Activated CD4-positive, alpha-beta memory T cell treated with anti-CD3 and anti-CD28 coated beads, Interleukin-2, amount 10 ng/mL, durations not matched to agents 7 days and 5 days (primary cell): ENCODE results near the gene CASP5. TPM values are rescaled to one million over a fixed set of nuclear protein-coding genes. Genes with fewer than 3 reads are reported as not detected.

Experiments used
- CTCF ChIA-PET: fragments of 350-600 bp; sonication (Branson Sonifier 250); formaldehyde crosslinking; loops from one replicate; lab custom pipeline; 2021; ENCODE audit warnings: antibody characterized with exemption, inconsistent platforms; lab: Charles Lee
- POLR2A ChIA-PET: fragments of 350-600 bp; sonication (Branson Sonifier 250); formaldehyde crosslinking; loops from one replicate; lab custom pipeline; 2021; ENCODE audit warnings: antibody characterized with exemption; lab: Charles Lee
- DNase-seq: peaks from one replicate; pipeline ENCODE4 v3.0.0-alpha.2; 2020
- H3K27ac Mint-ChIP-seq: one replicate; pipeline ENCODE4 v1.8.0; 2021; ENCODE audit warnings: mild to moderate bottlenecking, mixed read lengths
- H3K27me3 Mint-ChIP-seq: one replicate; pipeline ENCODE4 v1.8.0; 2021; ENCODE audit warnings: mixed read lengths
- H3K36me3 Mint-ChIP-seq: one replicate; pipeline ENCODE4 v1.8.0; 2021; ENCODE audit warnings: low read depth, mixed read lengths
- H3K4me1 Mint-ChIP-seq: one replicate; pipeline ENCODE4 v1.8.0; 2021; ENCODE audit warnings: mixed read lengths
- H3K4me3 Mint-ChIP-seq: one replicate; pipeline ENCODE4 v1.8.0; 2021; ENCODE audit warnings: mild to moderate bottlenecking, mixed read lengths
- H3K9me3 Mint-ChIP-seq: one replicate; pipeline ENCODE4 v1.8.0; 2021; ENCODE audit warnings: mixed read lengths
- total RNA-seq, 2 experiments: library from RNA; stranded (reverse); gene quantifications; one replicate each; pipeline ENCODE4 v1.2.3, GENCODE V29; 2021

The CASP5 gene
- total RNA-seq, 2 experiments from 2014 or later = 0.30 TPM; not detected in 1

DNA sequence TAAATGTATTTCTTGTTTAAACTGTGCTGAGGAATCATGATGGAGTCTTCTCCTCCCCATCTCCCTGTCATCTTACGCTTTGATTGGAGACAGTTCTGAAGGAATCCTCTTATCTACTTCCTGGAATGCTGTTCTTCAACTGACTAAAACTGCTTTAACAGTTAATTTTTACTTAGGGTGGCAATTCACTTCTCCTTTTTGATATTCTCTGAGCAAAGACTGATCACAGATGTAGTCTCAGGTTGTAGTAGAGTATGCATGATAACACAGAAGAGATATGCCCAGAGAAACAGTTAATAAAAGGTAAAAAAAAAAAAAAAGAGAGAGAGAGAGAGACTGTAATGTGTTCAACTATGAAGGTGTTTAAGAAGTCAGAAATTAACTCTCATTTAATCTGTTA lies 1.4 kb upstream of the CASP5 start:
- Mint-ChIP-seq H3K9me3 (no peaks in the 10 kb centered on the region), H3K4me1 (peaks cover 11% of the 10 kb centered on the region), H3K4me3 (no peak overlapping the region), H3K27ac (no peak overlapping the region), H3K27me3 (no peaks in the 10 kb centered on the region), H3K36me3 (peaks cover 48% of the 10 kb centered on the region)
- no peak for DNase-seq
- CTCF ChIA-PET = no interaction called here
- POLR2A ChIA-PET = no interaction called here

DNA sequence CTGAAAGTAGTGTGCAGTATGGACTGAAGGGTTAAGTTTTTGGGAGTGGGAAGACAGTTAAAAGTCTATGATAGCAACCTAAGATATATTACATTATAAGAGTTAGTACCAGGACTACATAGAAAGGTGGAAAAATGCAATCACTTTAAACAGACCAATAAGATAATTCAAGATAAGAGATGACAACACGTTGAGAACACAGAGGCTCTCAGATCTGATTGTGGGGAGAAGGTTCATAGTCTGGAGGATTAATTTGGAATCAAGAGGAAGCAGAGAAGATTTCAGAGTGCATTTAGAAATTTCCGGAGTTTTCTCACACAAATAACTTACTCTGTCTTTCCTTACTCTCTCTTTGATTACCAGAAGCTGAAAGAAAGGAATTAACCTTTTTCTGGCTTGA lies 441 bp downstream of the CASP5 start:
- DNase-seq = no peak
- Mint-ChIP-seq H3K36me3 (peaks cover 31% of the 10 kb centered on the region), H3K4me3 (no peak overlapping the region), H3K27ac (no peak overlapping the region), H3K9me3 (no peaks in the 10 kb centered on the region), H3K4me1 (no peaks in the 10 kb centered on the region), H3K27me3 (no peaks in the 10 kb centered on the region)
- ChIA-PET POLR2A (interaction anchor here (1.2 kb wide), 1 partner anchor 11 kb away, joined by 3 read pairs; no protein-coding TSS in a partner anchor), CTCF (no interaction called here)

DNA sequence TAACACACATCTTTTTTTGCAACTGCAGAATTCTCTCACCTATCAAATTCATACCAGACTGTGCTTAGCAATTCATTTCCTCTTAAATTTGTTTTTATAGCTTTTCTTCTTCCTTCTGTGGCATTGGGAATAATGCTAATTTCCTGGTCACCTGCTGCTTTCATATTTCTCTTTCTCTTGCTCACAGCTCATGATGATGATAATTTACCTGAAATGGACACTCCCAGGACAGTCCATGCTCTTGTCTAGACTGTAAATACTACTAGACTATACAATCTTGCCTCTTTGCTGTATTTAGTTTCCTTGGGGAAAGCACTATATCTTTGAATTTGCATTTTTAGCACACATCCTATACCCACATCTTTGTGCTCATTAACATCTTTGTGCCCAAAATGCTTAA lies 15.5 kb downstream of the CASP5 start:
- Mint-ChIP-seq H3K9me3 (no peaks in the 10 kb centered on the region), H3K27ac (no peak overlapping the region), H3K36me3 (no peaks in the 10 kb centered on the region), H3K27me3 (no peaks in the 10 kb centered on the region), H3K4me3 (no peak overlapping the region), H3K4me1 (no peaks in the 10 kb centered on the region)
- POLR2A ChIA-PET = no interaction called here
- DNase-seq = no peak
- CTCF ChIA-PET = no interaction called here

DNA sequence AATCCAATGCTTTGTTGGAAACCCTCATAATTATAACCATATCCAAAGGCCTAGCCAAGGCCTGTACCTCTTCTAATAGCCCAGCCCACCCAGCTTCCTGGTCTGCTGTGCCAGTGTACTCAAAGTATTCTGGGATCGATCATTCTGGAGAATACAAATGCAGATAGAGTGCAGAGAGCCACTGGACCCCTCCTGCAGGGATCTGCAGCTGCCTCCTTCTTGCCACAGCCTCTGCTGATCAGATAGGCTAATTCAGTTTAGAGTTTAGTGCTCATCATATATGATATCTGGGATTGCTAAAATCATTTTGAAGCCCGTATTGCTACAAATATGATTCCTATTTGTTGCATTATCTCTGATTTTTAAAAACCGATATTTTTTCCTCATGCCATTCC lies 17.5 kb downstream of the CASP5 start:
- ChIA-PET CTCF (no interaction called here), POLR2A (interaction anchor here (1.1 kb wide), 1 partner anchor 37 kb away, joined by 3 read pairs; no protein-coding TSS in a partner anchor)
- no peak overlapping the region for H3K27ac Mint-ChIP-seq
- no peak for DNase-seq
- H3K4me3 Mint-ChIP-seq = no peak overlapping the region
- H3K36me3 Mint-ChIP-seq = no peaks in the 10 kb centered on the region
- no peaks in the 10 kb centered on the region for H3K9me3 Mint-ChIP-seq
- no peaks in the 10 kb centered on the region for H3K27me3 Mint-ChIP-seq
- peaks cover 6% of the 10 kb centered on the region for H3K4me1 Mint-ChIP-seq

DNA sequence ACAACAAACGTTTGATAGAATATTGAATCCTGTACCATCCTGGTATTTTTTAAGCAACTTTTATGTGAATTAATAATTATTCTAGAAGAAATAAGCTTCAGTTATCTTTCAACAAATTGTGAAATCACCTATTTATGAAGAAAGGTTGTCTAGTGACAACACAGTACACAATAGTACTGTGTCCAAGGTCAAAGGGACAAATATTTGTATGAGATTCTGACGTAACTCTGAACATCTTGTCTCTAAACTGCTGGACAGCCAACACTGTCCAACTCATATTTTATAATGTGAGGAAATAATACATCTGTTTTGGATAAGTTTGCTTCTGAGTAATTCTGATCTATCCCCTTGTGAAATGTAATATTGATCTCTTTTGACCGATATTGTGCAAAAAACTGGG lies 18.9 kb downstream of the CASP5 start:
- ChIA-PET POLR2A (no interaction called here), CTCF (no interaction called here)
- Mint-ChIP-seq H3K9me3 (no peaks in the 10 kb centered on the region), H3K4me3 (no peak overlapping the region), H3K27ac (no peak overlapping the region), H3K36me3 (no peaks in the 10 kb centered on the region), H3K4me1 (peaks cover 8% of the 10 kb centered on the region), H3K27me3 (no peaks in the 10 kb centered on the region)
- no peak for DNase-seq

DNA sequence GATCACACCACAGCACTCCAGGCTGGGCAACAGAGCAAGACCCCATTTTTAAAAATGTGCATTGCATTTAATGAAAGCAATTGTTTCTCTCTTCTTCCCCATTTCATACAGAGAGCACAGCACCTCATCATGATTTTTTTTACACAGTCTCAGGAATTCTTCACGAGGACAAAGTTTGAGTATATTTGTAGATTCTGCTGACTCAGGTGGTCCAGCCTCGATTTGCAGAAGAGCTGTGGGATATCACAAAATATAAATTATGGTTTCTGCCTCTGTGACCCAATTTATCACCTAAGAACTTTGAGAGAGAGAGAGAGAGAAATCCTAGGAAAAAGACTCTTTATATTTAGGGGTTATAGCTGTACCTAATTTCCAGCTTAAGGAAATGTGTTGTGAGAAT lies 19.8 kb downstream of the CASP5 start:
- ChIA-PET CTCF (no interaction called here), POLR2A (no interaction called here)
- Mint-ChIP-seq H3K27ac (no peak overlapping the region), H3K4me3 (no peak overlapping the region), H3K27me3 (no peaks in the 10 kb centered on the region), H3K36me3 (no peaks in the 10 kb centered on the region), H3K9me3 (no peaks in the 10 kb centered on the region), H3K4me1 (peaks cover 8% of the 10 kb centered on the region)
- no peak for DNase-seq

DNA sequence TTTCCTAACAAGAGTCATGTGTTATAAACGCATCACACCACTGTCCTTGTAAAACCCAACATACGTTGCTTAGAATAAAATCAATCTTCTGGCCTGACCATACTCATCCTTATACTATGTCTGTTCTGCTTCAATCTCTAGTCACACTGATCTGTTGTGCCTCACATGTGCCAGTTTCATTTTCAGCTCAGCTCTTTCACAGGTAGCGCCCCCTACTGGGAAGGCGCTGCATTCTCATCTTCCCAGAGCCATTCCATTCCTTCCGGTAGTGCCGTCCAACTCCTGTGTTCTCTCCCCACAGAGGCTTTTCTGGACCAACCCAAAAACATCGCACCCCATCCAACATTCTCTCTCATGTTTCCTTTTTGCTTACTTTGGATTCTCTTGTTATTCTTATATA lies 22.2 kb downstream of the CASP5 start:
- no peaks in the 10 kb centered on the region for H3K27me3 Mint-ChIP-seq
- no peak overlapping the region for H3K27ac Mint-ChIP-seq
- DNase-seq = peak; percentile 61
- H3K9me3 Mint-ChIP-seq = no peaks in the 10 kb centered on the region
- ChIA-PET CTCF (interaction anchor here (0.9 to 1.3 kb wide), 5 partner anchors 12 to 390 kb away, joined by 3 to 6 read pairs (median 4); no protein-coding TSS in a partner anchor), POLR2A (no interaction called here)
- H3K4me3 Mint-ChIP-seq = no peak overlapping the region
- H3K36me3 Mint-ChIP-seq = no peaks in the 10 kb centered on the region
- peaks cover 8% of the 10 kb centered on the region for H3K4me1 Mint-ChIP-seq

DNA sequence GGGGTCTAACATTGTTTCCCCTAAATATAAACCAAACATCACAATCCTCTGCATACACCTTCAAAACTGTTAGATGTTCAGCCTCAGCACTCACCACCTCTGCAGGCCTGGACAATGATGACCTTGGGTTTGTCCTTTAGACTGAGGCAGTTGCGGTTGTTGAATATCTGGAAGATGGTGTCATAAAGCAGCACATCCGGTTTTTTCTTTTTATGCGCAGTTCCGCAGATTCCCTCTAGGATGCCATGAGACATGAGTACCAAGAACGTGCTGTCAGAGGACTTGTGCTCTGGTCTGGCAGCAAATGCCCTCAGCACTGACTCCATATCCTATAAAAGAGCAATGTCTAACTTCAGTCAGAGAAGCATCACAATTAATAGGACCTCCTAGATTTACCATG lies 22.8 kb downstream of the CASP5 start:
- POLR2A ChIA-PET = no interaction called here
- no peak for DNase-seq
- CTCF ChIA-PET = interaction anchor here (1.0 to 1.3 kb wide), 3 partner anchors 13 to 46 kb away, joined by 3 to 6 read pairs (median 4); no protein-coding TSS in a partner anchor
- no peak overlapping the region for H3K4me3 Mint-ChIP-seq
- H3K4me1 Mint-ChIP-seq = peaks cover 8% of the 10 kb centered on the region
- H3K9me3 Mint-ChIP-seq = peaks cover under 1% of the 10 kb centered on the region
- H3K27me3 Mint-ChIP-seq = no peaks in the 10 kb centered on the region
- no peaks in the 10 kb centered on the region for H3K36me3 Mint-ChIP-seq
- no peak overlapping the region for H3K27ac Mint-ChIP-seq

DNA sequence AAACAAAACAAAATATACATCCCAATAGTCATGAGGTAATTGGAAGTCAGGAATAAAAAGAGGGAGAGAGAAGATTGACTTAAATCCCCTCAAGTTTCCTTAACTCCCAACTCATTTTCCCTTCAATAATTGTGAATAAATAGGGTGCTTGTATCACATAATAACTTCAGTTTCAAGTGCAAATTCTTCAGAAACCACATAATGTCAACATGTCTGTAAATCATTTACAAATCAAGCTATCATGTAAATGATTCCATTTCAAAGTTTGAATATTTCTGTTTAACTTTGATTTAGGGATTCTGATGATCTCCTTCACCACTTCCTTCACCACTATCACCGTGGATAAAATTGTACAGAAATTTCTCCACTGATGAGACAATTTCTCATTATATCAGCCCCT lies 23.2 kb downstream of the CASP5 start:
- Mint-ChIP-seq H3K27ac (no peak overlapping the region), H3K4me3 (no peak overlapping the region), H3K36me3 (no peaks in the 10 kb centered on the region), H3K4me1 (peaks cover 8% of the 10 kb centered on the region), H3K27me3 (no peaks in the 10 kb centered on the region), H3K9me3 (peaks cover 3% of the 10 kb centered on the region)
- POLR2A ChIA-PET = no interaction called here
- no peak for DNase-seq
- CTCF ChIA-PET = no interaction called here

DNA sequence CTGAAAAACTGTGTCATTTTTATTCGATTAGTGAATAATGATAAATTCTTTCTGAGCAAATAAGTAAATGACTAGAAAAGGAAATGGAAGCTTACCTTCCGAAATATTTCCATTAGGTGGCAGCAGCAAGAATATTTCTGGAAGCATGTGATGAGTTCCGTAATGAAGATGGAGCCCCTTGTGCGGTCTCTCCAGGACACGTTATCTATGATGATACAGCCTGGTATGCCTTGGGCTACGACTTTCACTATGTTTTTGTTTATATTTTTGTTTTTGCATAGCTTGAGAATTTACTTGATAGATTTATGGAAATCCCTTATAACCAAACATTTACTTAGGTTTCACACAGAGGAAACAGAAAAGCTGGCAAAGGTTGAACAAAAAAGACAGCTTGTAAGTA lies 25.7 kb downstream of the CASP5 start:
- CTCF ChIA-PET = no interaction called here
- POLR2A ChIA-PET = interaction anchor here (1.1 kb wide), 1 partner anchor 100 kb away, joined by 3 read pairs; no protein-coding TSS in a partner anchor
- peaks cover 8% of the 10 kb centered on the region for H3K4me1 Mint-ChIP-seq
- H3K27ac Mint-ChIP-seq = no peak overlapping the region
- no peaks in the 10 kb centered on the region for H3K27me3 Mint-ChIP-seq
- peaks cover 3% of the 10 kb centered on the region for H3K9me3 Mint-ChIP-seq
- no peaks in the 10 kb centered on the region for H3K36me3 Mint-ChIP-seq
- no peak for DNase-seq
- H3K4me3 Mint-ChIP-seq = no peak overlapping the region

DNA sequence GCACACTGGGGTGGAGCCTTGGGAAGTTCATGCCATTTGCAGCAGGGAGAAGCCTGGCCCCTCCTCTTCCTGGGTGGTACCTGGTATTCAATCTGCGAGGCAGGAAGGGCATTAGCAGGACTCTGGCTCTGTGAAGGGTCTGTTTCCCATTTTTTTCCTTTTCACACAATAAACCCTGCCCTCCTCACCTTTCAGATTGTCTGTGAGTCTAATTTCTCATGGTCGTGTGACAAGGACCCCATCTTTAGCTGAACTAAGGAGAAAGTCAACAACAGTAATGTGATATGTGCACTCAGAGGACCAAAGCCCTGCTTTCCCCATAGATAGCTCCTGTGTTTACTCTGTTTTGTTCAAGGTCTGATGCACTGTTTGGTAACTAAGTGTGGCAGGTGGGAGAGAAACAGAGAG lies 28.0 kb downstream of the CASP5 start:
- POLR2A ChIA-PET = no interaction called here

DNA sequence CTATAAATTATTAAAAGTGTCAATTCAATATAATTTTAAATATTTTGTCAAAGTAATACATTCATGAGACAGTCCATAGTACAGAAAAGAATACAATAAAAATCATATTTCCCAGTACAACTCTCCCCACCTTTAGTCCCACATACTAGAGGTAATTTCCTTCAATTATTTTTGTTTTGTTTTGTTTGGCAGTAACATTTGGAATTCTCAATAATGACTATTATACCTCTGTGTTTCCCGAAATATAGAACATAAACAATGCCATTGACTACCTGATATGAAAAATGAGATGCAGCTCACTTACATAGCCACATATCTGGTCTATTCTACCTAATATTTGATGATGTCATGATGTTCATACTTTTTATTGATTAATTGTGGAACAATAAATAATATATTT lies 30.2 kb downstream of the CASP5 start:
- no peak overlapping the region for H3K27ac Mint-ChIP-seq
- H3K9me3 Mint-ChIP-seq = peaks cover 3% of the 10 kb centered on the region
- peaks cover 3% of the 10 kb centered on the region for H3K27me3 Mint-ChIP-seq
- no peak for DNase-seq
- H3K4me1 Mint-ChIP-seq = no peaks in the 10 kb centered on the region
- peaks cover 4% of the 10 kb centered on the region for H3K36me3 Mint-ChIP-seq
- H3K4me3 Mint-ChIP-seq = no peak overlapping the region
- CTCF ChIA-PET = no interaction called here
- POLR2A ChIA-PET = no interaction called here

More for the DNA sequence above, 28.0 kb downstream of the CASP5 start:
- no peak overlapping the region for H3K4me3 Mint-ChIP-seq
- no peaks in the 10 kb centered on the region for H3K36me3 Mint-ChIP-seq
- no peak overlapping the region for H3K27ac Mint-ChIP-seq
- DNase-seq = no peak
- H3K9me3 Mint-ChIP-seq = peaks cover 3% of the 10 kb centered on the region
- H3K27me3 Mint-ChIP-seq = no peaks in the 10 kb centered on the region
- H3K4me1 Mint-ChIP-seq = no peaks in the 10 kb centered on the region
- CTCF ChIA-PET = interaction anchor here (0.7 kb wide), 1 partner anchor 97 kb away, joined by 3 read pairs; no protein-coding TSS in a partner anchor

DNA sequence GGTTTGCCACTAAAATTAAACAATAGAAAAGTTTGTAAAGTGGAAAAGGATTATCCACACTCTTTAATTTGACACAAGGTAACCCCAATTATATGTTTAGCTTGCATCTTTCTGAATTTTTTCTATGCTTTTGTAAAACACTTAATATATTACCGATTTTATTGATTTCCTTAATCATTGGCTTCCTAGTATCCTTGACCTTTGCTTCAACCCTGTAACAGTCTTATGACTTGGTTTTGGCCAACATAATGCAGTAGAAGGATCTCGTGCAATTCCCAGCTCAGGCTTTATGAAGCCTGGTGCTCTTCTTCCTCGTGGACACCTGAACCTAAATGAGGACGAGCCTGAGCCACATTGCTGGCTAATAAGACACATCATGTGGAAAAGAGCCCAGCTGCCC lies 31.0 kb downstream of the CASP5 start:
- H3K9me3 Mint-ChIP-seq = peaks cover 3% of the 10 kb centered on the region
- H3K27ac Mint-ChIP-seq = no peak overlapping the region
- DNase-seq = no peak
- peaks cover 4% of the 10 kb centered on the region for H3K36me3 Mint-ChIP-seq
- ChIA-PET CTCF (no interaction called here), POLR2A (no interaction called here)
- peaks cover 3% of the 10 kb centered on the region for H3K27me3 Mint-ChIP-seq
- no peaks in the 10 kb centered on the region for H3K4me1 Mint-ChIP-seq
- no peak overlapping the region for H3K4me3 Mint-ChIP-seq

DNA sequence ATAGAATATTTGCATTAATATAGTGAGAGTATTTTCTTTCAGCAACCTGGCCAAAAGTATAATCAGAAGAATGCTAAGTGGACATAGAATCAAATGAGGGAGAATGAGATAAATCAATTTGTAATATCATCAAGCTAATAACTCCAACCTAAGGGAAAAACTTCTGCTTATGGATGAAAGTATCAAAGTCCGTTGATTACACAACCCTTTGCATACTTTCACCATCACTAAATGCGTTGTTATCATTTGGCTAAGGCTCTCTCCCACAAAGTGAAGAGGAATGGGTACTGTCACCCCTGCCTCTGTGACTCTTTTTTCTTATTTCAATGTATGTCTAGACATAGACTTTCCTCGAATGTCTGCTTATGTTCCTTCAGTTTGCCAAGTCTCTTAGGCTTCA lies 38.2 kb downstream of the CASP5 start:
- ChIA-PET CTCF (no interaction called here), POLR2A (interaction anchor here (1.2 kb wide), 1 partner anchor 16 kb away, joined by 6 read pairs; the partner anchor contains the start of gene CASP4)
- H3K27ac Mint-ChIP-seq = no peak overlapping the region

More for the DNA sequence above, 38.2 kb downstream of the CASP5 start:
- Mint-ChIP-seq H3K4me3 (no peak overlapping the region), H3K27me3 (peaks cover 3% of the 10 kb centered on the region), H3K4me1 (no peaks in the 10 kb centered on the region), H3K36me3 (peaks cover 4% of the 10 kb centered on the region), H3K9me3 (no peaks in the 10 kb centered on the region)
- no peak for DNase-seq
